Endothelial cell of umbilical vein (primary cell): Measurements from ENCODE around the gene TNFSF13.

ENCODE experiments used
- EZH2 ChIP-seq: IDR thresholded peaks from 2 replicates; pipeline ENCODE4 v1.6.1; 2012; ENCODE audit warnings: borderline replicate concordance, low read depth, mild to moderate bottlenecking, moderate library complexity, low read length, inconsistent platforms; ENCODE audit not compliant: severe bottlenecking
- JUN ChIP-seq: IDR thresholded peaks from 2 replicates; pipeline ENCODE4 v1.6.1; 2011; ENCODE audit warnings: borderline replicate concordance, low read depth; ENCODE audit not compliant: insufficient read length, insufficient read depth
- POLR2A ChIP-seq: IDR thresholded peaks from 2 replicates; pipeline ENCODE4 v1.6.1; 2012; ENCODE audit warnings: low read depth, mild to moderate bottlenecking, control low read depth, low read length
- TF ChIP-seq, protein P1 (sequence below), 2 donors: IDR thresholded peaks; 1 replicate in 1 of 2; 2 replicates in 1 of 2; pipeline ENCODE4 v1.5.1; 2011; ENCODE audit warnings: low read length in 2 of 2, mild to moderate bottlenecking in 2 of 2, moderate library complexity in 2 of 2, control low read depth in 1 of 2, inconsistent platforms in 1 of 2, low read depth in 1 of 2; ENCODE audit not compliant: insufficient read depth in 1 of 2; ENCODE audit errors: extremely low read depth in 1 of 2

DNA sequence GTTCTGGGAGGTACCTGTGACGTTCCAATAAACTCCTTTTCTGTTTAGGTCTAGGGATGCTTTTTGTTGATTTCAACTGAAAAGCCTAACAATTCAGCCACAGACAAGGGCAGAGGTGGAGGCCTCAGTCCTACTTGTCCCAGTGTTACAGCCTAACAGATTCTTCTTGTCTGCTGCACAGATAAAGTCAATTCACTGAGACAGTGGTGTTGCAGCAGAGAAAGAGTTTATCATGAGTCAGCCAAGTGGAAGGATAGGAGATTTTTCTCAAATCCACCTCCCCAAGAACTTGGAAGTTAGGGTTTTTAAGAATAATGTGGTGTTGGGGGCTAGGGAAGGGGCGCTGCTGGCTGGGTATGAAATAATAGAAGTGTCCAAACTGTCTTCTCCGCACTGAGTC lies 20.5 kb upstream of the TNFSF13 start:
- TF ChIP-seq EZH2 (no peak), JUN (no peak), POLR2A (no peak)
- TF ChIP-seq, protein P1, sequence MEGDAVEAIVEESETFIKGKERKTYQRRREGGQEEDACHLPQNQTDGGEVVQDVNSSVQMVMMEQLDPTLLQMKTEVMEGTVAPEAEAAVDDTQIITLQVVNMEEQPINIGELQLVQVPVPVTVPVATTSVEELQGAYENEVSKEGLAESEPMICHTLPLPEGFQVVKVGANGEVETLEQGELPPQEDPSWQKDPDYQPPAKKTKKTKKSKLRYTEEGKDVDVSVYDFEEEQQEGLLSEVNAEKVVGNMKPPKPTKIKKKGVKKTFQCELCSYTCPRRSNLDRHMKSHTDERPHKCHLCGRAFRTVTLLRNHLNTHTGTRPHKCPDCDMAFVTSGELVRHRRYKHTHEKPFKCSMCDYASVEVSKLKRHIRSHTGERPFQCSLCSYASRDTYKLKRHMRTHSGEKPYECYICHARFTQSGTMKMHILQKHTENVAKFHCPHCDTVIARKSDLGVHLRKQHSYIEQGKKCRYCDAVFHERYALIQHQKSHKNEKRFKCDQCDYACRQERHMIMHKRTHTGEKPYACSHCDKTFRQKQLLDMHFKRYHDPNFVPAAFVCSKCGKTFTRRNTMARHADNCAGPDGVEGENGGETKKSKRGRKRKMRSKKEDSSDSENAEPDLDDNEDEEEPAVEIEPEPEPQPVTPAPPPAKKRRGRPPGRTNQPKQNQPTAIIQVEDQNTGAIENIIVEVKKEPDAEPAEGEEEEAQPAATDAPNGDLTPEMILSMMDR (IDR thresholded peaks at IDR 0.05; ENCODE audit: extremely low read depth in 1 of 2, insufficient read depth in 1 of 2, low read depth in 1 of 2, low read length in 2 of 2) = no peak
